DMS153 (cell line): ENCODE results near the gene KRT17.

Source experiments
- DNase-seq: peaks from one replicate; lab custom pipeline; 2025; lab: John Stamatoyannopoulos, UW

KRT17 gene

GRCh38 chr17:41571561-41572434 lies 52.6 kb downstream of the KRT17 start, which contains the start of gene KRT9:
KRT9 (minus strand) TSS chr17:41572059; CDS start chr17:41571992, 67 bp downstream.
- DNase-seq, result no peak
